ENCODE measurements around the gene TMCO4. TPM values are rescaled to one million over a fixed set of nuclear protein-coding genes. Genes with fewer than 3 reads are reported as not detected.

TMCO4 gene
- total and polyA plus RNA-seq, 2 donors (not counting 3 experiments of a cell fraction or from before 2014, with no cell fraction given) = 7.6 to 10.3 TPM

- no peak for DNase-seq (ENCODE audit: low read depth, low spot score)
- no peaks in the 10 kb centered on the region for H3K9me1 ChIP-seq (replicated peaks; ENCODE audit: control insufficient read depth, extremely low read depth, insufficient read depth, low read length)
- H3K27me3 ChIP-seq (ENCODE audit: control insufficient read depth in 2 of 2, insufficient read depth in 2 of 2, low read length in 2 of 2) = no peaks in the 10 kb centered on the region
- no peak overlapping the region for H3K4me2 ChIP-seq (ENCODE audit: insufficient read depth, low read length)
- H3K36me3 ChIP-seq (ENCODE audit: control insufficient read depth in 2 of 2, extremely low read depth in 1 of 2, insufficient read depth in 2 of 2, low read length in 2 of 2) = no peaks in the 10 kb centered on the region
- H3K4me1 ChIP-seq (ENCODE audit: control insufficient read depth, extremely low read depth, insufficient read depth, low read length) = no peaks in the 10 kb centered on the region
- no peaks in the 10 kb centered on the region for H3K9me3 ChIP-seq (replicated peaks; ENCODE audit: control insufficient read depth, insufficient read depth, low read length)
- POLR2A ChIA-PET = no interaction called here
- H2AFZ ChIP-seq (ENCODE audit: low read depth, low read length) = no peak overlapping the region
- no peak for TF ChIP-seq POLR2A (IDR thresholded peaks at IDR 0.05; ENCODE audit: low read depth, low read length)
- no peak for TF ChIP-seq MYC (IDR thresholded peaks at IDR 0.05; ENCODE audit: low read depth, low read length)
- TF ChIP-seq MAX (IDR thresholded peaks at IDR 0.05; ENCODE audit: insufficient read depth, insufficient read length) = no peak
- no peak for TF ChIP-seq GATA2 (IDR thresholded peaks at IDR 0.05; ENCODE audit: insufficient read depth, insufficient read length, low read depth, low read length)
- no peak for TF ChIP-seq FOS (IDR thresholded peaks at IDR 0.05; ENCODE audit: borderline replicate concordance, insufficient read depth, low read length)
- no peak for TF ChIP-seq JUN (IDR thresholded peaks at IDR 0.05; ENCODE audit: borderline replicate concordance, insufficient read depth, insufficient read length, low read depth)
- TF ChIP-seq POLR2AphosphoS5 (IDR thresholded peaks at IDR 0.05; ENCODE audit: insufficient read depth, low read depth, low read length) = no peak
- TF ChIP-seq CTCF (IDR thresholded peaks at IDR 0.05; ENCODE audit: extremely low read depth in 1 of 2, insufficient read depth in 1 of 2, low read depth in 1 of 2, low read length in 2 of 2) = no peak
- no peaks in the 10 kb centered on the region for H4K20me1 ChIP-seq (replicated peaks; ENCODE audit: control insufficient read depth, extremely low read depth, insufficient read depth, low read length)
- no peak for FAIRE-seq
- intact Hi-C loops (cut with micrococcal nuclease) (no loop called here), dilution Hi-C loops (cut with MboI; ENCODE audit: extremely low pct_ligation_motif_present, low sequenced_read_pairs) (no loop called here)
- no peak overlapping the region for H3K9ac ChIP-seq (replicated peaks; ENCODE audit: extremely low read depth, insufficient read depth, low read length)
- H3K79me2 ChIP-seq (ENCODE audit: control insufficient read depth, insufficient read depth, low read length) = no peaks in the 10 kb centered on the region
- H3K4me3 ChIP-seq (replicated peaks in 1 of 3; ENCODE audit: insufficient read depth in 1 of 3, low read depth in 1 of 3, low read length in 3 of 3) = no peak overlapping the region
- CTCF ChIA-PET = interaction anchor here (1.4 kb wide), 1 partner anchor 46 kb away, joined by 5 read pairs; no protein-coding TSS in a partner anchor
- no TSS peak for BruUV-seq (replicated peaks)
- no peak overlapping the region for H3K27ac ChIP-seq (ENCODE audit: insufficient read depth, low read depth, low read length)
Measured at GRCh38 chr1:19708567-19709110, 91.1 kb downstream of the TMCO4 start.
